ENCODE results near the gene SNAP25. TPM values are rescaled to one million over a fixed set of nuclear protein-coding genes. Genes with fewer than 3 reads are reported as not detected.

Gene SNAP25
- total and polyA plus RNA-seq, 10 donors = 0.04 to 0.80 (median 0.12) TPM; not detected in 6

- Histone ChIP-seq H3K4me3 (no peak overlapping the region), H3K27me3 (replicated peaks in 1 of 7) (peaks cover 0 to 5% (median 0%) of the 10 kb centered on the region in 7 donors), H3K4me1 (no peaks in the 10 kb centered on the region), H3K27ac (no peak overlapping the region), H3K36me3 (no peaks in the 10 kb centered on the region), H3K9me3 (no peaks in the 10 kb centered on the region)
- intact Hi-C loops (cut with DNase I; ENCODE audit: low total_unique reads) = no loop called here
- 73 to 89% (median 78%) methylated on average over 4 of the region's 4 CpGs for WGBS, 5 donors
- no peak for DNase-seq
- no peak for TF ChIP-seq POLR2AphosphoS5 (IDR thresholded peaks at IDR 0.05)
- TF ChIP-seq POLR2A (IDR thresholded peaks at IDR 0.05) = no peak
- no peak for TF ChIP-seq CTCF (IDR thresholded peaks at IDR 0.05 in 8 of 11, conservative IDR thresholded peaks at IDR 0.05 in 3 of 11)
These were observed 64.4 kb downstream of the SNAP25 start for GRCh38 chr20:10282979-10283456.

DNA sequence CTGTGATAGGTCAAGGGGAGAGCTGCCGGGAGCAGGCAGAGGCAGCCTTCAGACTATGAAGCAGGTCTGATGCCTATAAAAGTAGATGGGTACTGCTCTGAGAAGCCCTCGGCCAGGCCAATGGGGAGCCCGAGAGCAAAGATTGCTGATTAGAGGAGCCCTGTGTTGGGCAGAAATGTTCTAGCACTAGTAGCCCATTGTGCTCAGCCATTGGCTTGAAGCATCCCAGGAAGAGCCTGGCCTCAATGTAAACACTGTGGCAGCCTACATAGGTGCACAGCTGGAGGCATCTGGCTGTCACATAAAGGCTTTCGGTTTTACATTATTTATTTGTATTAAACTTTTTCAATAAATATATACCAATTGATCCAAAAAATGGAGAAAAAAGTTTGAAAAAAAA is 67.7 kb downstream of the SNAP25 start:
- Histone ChIP-seq H3K27ac (no peak overlapping the region), H3K4me3 (no peak overlapping the region), H3K4me1 (no peaks in the 10 kb centered on the region), H3K9me3 (no peaks in the 10 kb centered on the region), H3K27me3 (replicated peaks in 1 of 7) (peaks cover 0 to 5% (median 0%) of the 10 kb centered on the region in 7 donors), H3K36me3 (no peaks in the 10 kb centered on the region)
- no peak for DNase-seq
- WGBS, 5 donors = 80 to 92% (median 88%) methylated on average over 4 of the region's 4 CpGs
- TF ChIP-seq CTCF (IDR thresholded peaks at IDR 0.05 in 8 of 11, conservative IDR thresholded peaks at IDR 0.05 in 3 of 11) = no peak
- no peak for TF ChIP-seq POLR2AphosphoS5 (IDR thresholded peaks at IDR 0.05)
- TF ChIP-seq POLR2A (IDR thresholded peaks at IDR 0.05) = no peak
- intact Hi-C loops (cut with DNase I; ENCODE audit: low total_unique reads) = no loop called here

DNA sequence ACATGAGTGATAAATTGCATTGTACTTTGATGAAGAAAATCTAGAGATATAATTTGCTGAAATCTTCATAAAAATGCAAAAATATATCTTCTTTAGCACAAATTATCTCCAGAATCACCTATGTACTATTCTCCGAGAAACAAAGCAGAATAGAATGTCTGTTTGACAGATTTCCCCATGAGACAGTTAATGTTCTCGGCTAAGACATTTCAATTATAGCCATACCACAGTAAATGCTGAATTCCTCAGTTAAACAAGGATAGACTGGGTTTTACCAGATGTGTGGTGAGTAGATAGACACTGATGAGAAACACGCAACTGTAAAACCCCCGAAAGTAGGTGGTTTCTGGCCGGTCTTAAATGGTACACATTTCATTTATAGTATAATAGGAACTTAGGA is 69.8 kb downstream of the SNAP25 start:
- no peak overlapping the region for H3K27ac ChIP-seq
- 90 to 97% (median 90%) methylated on average over 5 of the region's 5 CpGs for WGBS, 5 donors

More for the DNA sequence above, 69.8 kb downstream of the SNAP25 start:
- intact Hi-C loops (cut with DNase I; ENCODE audit: low total_unique reads) = no loop called here
- no peaks in the 10 kb centered on the region for H3K36me3 ChIP-seq
- DNase-seq = no peak
- no peaks in the 10 kb centered on the region for H3K4me1 ChIP-seq
- TF ChIP-seq POLR2AphosphoS5 (IDR thresholded peaks at IDR 0.05) (no peak), CTCF (IDR thresholded peaks at IDR 0.05 in 8 of 11, conservative IDR thresholded peaks at IDR 0.05 in 3 of 11) (no peak), POLR2A (IDR thresholded peaks at IDR 0.05) (no peak)
- no peaks in the 10 kb centered on the region for H3K9me3 ChIP-seq
- H3K4me3 ChIP-seq = no peak overlapping the region
- H3K27me3 ChIP-seq (replicated peaks in 1 of 7) = peaks cover 0 to 5% (median 0%) of the 10 kb centered on the region in 7 donors
